ENCODE measurements around the gene LRPPRC. TPM values are rescaled to one million over a fixed set of nuclear protein-coding genes. Genes with fewer than 3 reads are reported as not detected.

The LRPPRC gene
- total RNA-seq, 1 donor from 2014 or later: 58.0 TPM

- intact Hi-C loops (cut with DNase I): no loop called here
- Histone ChIP-seq H3K4me3 (no peak overlapping the region), H3K27ac (no peak overlapping the region), H3K36me3 (peaks cover 71% of the 10 kb centered on the region), H3K9me3 (no peaks in the 10 kb centered on the region), H3K4me1 (no peaks in the 10 kb centered on the region), H3K27me3 (ENCODE audit: low read depth) (no peaks in the 10 kb centered on the region)
- no peak for TF ChIP-seq CTCF (IDR thresholded peaks at IDR 0.05)
- no peak for DNase-seq
- no peak for ATAC-seq
Observed at GRCh38 chr2:43942881-43943280, 52.9 kb downstream of the LRPPRC start.

- Histone ChIP-seq H3K27ac (no peak overlapping the region), H3K36me3 (peaks cover 69% of the 10 kb centered on the region), H3K4me1 (no peaks in the 10 kb centered on the region), H3K27me3 (ENCODE audit: low read depth) (no peaks in the 10 kb centered on the region), H3K9me3 (no peaks in the 10 kb centered on the region), H3K4me3 (no peak overlapping the region)
- ATAC-seq: no peak
- intact Hi-C loops (cut with DNase I): no loop called here
- no peak for TF ChIP-seq CTCF (IDR thresholded peaks at IDR 0.05)
- DNase-seq: no peak
Observed at GRCh38 chr2:43941966-43942365, 53.8 kb downstream of the LRPPRC start.

- ATAC-seq (no peak), DNase-seq (no peak)
- Histone ChIP-seq H3K9me3 (no peaks in the 10 kb centered on the region), H3K27ac (no peak overlapping the region), H3K4me1 (no peaks in the 10 kb centered on the region), H3K36me3 (peaks cover 64% of the 10 kb centered on the region), H3K4me3 (no peak overlapping the region), H3K27me3 (ENCODE audit: low read depth) (no peaks in the 10 kb centered on the region)
- TF ChIP-seq CTCF (IDR thresholded peaks at IDR 0.05): no peak
- intact Hi-C loops (cut with DNase I): no loop called here
Observed at GRCh38 chr2:43941359-43941758, 54.4 kb downstream of the LRPPRC start.

- TF ChIP-seq CTCF (IDR thresholded peaks at IDR 0.05): no peak
- Histone ChIP-seq H3K9me3 (no peaks in the 10 kb centered on the region), H3K4me3 (no peak overlapping the region), H3K4me1 (no peaks in the 10 kb centered on the region), H3K27me3 (ENCODE audit: low read depth) (no peaks in the 10 kb centered on the region), H3K36me3 (peaks cover 56% of the 10 kb centered on the region), H3K27ac (no peak overlapping the region)
- no peak for DNase-seq
- intact Hi-C loops (cut with DNase I): no loop called here
- no peak for ATAC-seq
Observed at GRCh38 chr2:43939695-43940256, 56.0 kb downstream of the LRPPRC start.

- ATAC-seq (no peak), DNase-seq (no peak)
- Histone ChIP-seq H3K27ac (no peak overlapping the region), H3K4me1 (no peaks in the 10 kb centered on the region), H3K4me3 (no peak overlapping the region), H3K27me3 (ENCODE audit: low read depth) (no peaks in the 10 kb centered on the region), H3K9me3 (no peaks in the 10 kb centered on the region), H3K36me3 (peaks cover 55% of the 10 kb centered on the region)
- intact Hi-C loops (cut with DNase I): no loop called here
- TF ChIP-seq CTCF (IDR thresholded peaks at IDR 0.05): no peak
Observed at GRCh38 chr2:43937269-43937820, 58.4 kb downstream of the LRPPRC start.
